Neural progenitor cell (in vitro differentiated cells): ENCODE results near the gene SP7. TPM values are rescaled to one million over a fixed set of nuclear protein-coding genes. Genes with fewer than 3 reads are reported as not detected.

Source experiments
- DNase-seq: peaks from one replicate; pipeline ENCODE4 v3.0.0-alpha.2; 2016; ENCODE audit warnings: low spot score
- H2AFZ ChIP-seq: fragments of 200-600 bp; sonication (generic); replicated peaks from 2 replicates; pipeline ENCODE4 v1.6.1; 2016; ENCODE audit warnings: antibody characterized with exemption
- H3F3A ChIP-seq: fragments of 200-600 bp; sonication (generic); 2 replicates; pipeline ENCODE4 v1.6.1; 2016; ENCODE audit warnings: antibody characterized with exemption, low read depth
- H3K27ac ChIP-seq: fragments of 200-600 bp; sonication (generic); 2 replicates; pipeline ENCODE4 v1.5.1; 2016; ENCODE audit warnings: mild to moderate bottlenecking
- H3K27me3 ChIP-seq: fragments of 200-600 bp; sonication (generic); 2 replicates; pipeline ENCODE4 v1.6.1; 2016; ENCODE audit warnings: mild to moderate bottlenecking, moderate library complexity
- H3K36me3 ChIP-seq: fragments of 200-600 bp; sonication (generic); 2 replicates; pipeline ENCODE4 v1.5.1; 2016
- H3K4me1 ChIP-seq: fragments of 200-600 bp; sonication (generic); 2 replicates; pipeline ENCODE4 v1.6.1; 2016; ENCODE audit warnings: mixed run types
- H3K4me2 ChIP-seq: fragments of 200-600 bp; sonication (generic); 2 replicates; pipeline ENCODE4 v1.6.1; 2016
- H3K4me3 ChIP-seq: fragments of 200-600 bp; sonication (generic); 2 replicates; pipeline ENCODE4 v1.5.1; 2016
- H3K79me2 ChIP-seq: fragments of 200-600 bp; sonication (generic); 2 replicates; pipeline ENCODE4 v1.6.1; 2016; ENCODE audit warnings: low read depth
- H3K9ac ChIP-seq: fragments of 200-600 bp; sonication (generic); 2 replicates; pipeline ENCODE4 v1.6.1; 2016
- H3K9me3 ChIP-seq: fragments of 200-600 bp; sonication (generic); 2 replicates; pipeline ENCODE4 v1.5.1; 2016; ENCODE audit warnings: low read depth
- H4K20me1 ChIP-seq: fragments of 200-600 bp; sonication (generic); 2 replicates; pipeline ENCODE4 v1.6.1; 2016; ENCODE audit warnings: low read depth
- H3K27ac Mint-ChIP-seq: 3 replicates; pipeline ENCODE4 v1.8.0; 2021; ENCODE audit warnings: mixed read lengths
- H3K27me3 Mint-ChIP-seq: 2 replicates; pipeline ENCODE4 v1.8.0; 2022; ENCODE audit warnings: low read depth, mild to moderate bottlenecking, inconsistent platforms, moderate library complexity, mixed read lengths; ENCODE audit not compliant: insufficient read depth
- H3K36me3 Mint-ChIP-seq: 3 replicates; pipeline ENCODE4 v1.8.0; 2021; ENCODE audit warnings: mixed read lengths
- H3K4me1 Mint-ChIP-seq: 3 replicates; pipeline ENCODE4 v1.8.0; 2021; ENCODE audit warnings: mixed read lengths
- H3K4me3 Mint-ChIP-seq: 3 replicates; pipeline ENCODE4 v1.8.0; 2021; ENCODE audit warnings: mild to moderate bottlenecking, moderate library complexity, mixed read lengths
- H3K9me3 Mint-ChIP-seq: 3 replicates; pipeline ENCODE4 v1.8.0; 2020; ENCODE audit warnings: mixed read lengths
- EZH2 ChIP-seq: fragments of 200-600 bp; sonication (generic); IDR thresholded peaks from 2 replicates; pipeline ENCODE4 v1.6.1; 2017; ENCODE audit warnings: antibody characterized with exemption, mild to moderate bottlenecking, moderate library complexity
- EZH2phosphoT487 ChIP-seq: fragments of 200-600 bp; sonication (generic); IDR thresholded peaks from 2 replicates; pipeline ENCODE4 v1.6.1; 2017; ENCODE audit warnings: antibody characterized with exemption
- total RNA-seq: library from RNA; depleted of rRNA; stranded (reverse); fragments of >200 nt; gene quantifications from 2 replicates; pipeline ENCODE4 v1.2.3, GENCODE V29; 2015; ENCODE audit warnings: low replicate concordance
- TF ChIP-seq, protein P1 (sequence below): fragments of 200-600 bp; sonication (generic); IDR thresholded peaks from 2 replicates; pipeline ENCODE4 v1.5.1; 2017; ENCODE audit warnings: antibody characterized with exemption, mild to moderate bottlenecking

The SP7 gene
- total RNA-seq, 1 donor from 2014 or later: 0.90 TPM

DNA sequence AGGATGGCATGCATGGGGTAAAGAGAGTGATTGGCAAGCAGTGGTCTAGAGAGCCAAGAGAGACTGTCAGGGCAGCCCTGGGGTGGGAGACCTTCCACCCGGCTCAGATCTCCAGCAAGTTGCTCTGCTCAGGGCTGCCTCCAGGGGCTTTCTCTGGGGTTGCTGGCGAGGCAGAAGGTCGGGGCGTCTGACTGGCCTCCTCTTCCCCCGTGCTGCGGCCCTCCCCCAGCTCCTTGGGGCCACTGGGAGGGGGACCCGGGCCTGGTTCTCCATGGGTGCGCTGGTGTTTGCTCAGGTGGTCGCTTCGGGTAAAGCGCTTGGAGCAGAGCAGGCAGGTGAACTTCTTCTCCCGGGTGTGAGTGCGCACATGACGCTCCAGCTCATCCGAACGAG is 8.1 kb downstream of the SP7 start:
- no peak overlapping the region for H3K4me3 ChIP-seq
- H3K36me3 ChIP-seq: no peaks in the 10 kb centered on the region
- peaks cover 43% of the 10 kb centered on the region for H3F3A ChIP-seq
- peak overlapping the region; percentile 60 for H2AFZ ChIP-seq
- Mint-ChIP-seq H3K4me1 (peaks cover 38% of the 10 kb centered on the region), H3K36me3 (no peaks in the 10 kb centered on the region), H3K27me3 (peaks cover 6% of the 10 kb centered on the region), H3K9me3 (no peaks in the 10 kb centered on the region), H3K27ac (no peak overlapping the region), H3K4me3 (no peak overlapping the region)
- H4K20me1 ChIP-seq: no peaks in the 10 kb centered on the region
- H3K9ac ChIP-seq: no peak overlapping the region
- no peak for TF ChIP-seq EZH2
- TF ChIP-seq EZH2phosphoT487: no peak
- TF ChIP-seq, protein P1, sequence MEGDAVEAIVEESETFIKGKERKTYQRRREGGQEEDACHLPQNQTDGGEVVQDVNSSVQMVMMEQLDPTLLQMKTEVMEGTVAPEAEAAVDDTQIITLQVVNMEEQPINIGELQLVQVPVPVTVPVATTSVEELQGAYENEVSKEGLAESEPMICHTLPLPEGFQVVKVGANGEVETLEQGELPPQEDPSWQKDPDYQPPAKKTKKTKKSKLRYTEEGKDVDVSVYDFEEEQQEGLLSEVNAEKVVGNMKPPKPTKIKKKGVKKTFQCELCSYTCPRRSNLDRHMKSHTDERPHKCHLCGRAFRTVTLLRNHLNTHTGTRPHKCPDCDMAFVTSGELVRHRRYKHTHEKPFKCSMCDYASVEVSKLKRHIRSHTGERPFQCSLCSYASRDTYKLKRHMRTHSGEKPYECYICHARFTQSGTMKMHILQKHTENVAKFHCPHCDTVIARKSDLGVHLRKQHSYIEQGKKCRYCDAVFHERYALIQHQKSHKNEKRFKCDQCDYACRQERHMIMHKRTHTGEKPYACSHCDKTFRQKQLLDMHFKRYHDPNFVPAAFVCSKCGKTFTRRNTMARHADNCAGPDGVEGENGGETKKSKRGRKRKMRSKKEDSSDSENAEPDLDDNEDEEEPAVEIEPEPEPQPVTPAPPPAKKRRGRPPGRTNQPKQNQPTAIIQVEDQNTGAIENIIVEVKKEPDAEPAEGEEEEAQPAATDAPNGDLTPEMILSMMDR: peak; percentile 20
- H3K27ac ChIP-seq: no peak overlapping the region
- no peaks in the 10 kb centered on the region for H3K79me2 ChIP-seq
- H3K4me1 ChIP-seq: peaks cover 27% of the 10 kb centered on the region
- H3K27me3 ChIP-seq: peaks cover 41% of the 10 kb centered on the region
- H3K9me3 ChIP-seq: no peaks in the 10 kb centered on the region
- no peak overlapping the region for H3K4me2 ChIP-seq
- peak; percentile 39 for DNase-seq

DNA sequence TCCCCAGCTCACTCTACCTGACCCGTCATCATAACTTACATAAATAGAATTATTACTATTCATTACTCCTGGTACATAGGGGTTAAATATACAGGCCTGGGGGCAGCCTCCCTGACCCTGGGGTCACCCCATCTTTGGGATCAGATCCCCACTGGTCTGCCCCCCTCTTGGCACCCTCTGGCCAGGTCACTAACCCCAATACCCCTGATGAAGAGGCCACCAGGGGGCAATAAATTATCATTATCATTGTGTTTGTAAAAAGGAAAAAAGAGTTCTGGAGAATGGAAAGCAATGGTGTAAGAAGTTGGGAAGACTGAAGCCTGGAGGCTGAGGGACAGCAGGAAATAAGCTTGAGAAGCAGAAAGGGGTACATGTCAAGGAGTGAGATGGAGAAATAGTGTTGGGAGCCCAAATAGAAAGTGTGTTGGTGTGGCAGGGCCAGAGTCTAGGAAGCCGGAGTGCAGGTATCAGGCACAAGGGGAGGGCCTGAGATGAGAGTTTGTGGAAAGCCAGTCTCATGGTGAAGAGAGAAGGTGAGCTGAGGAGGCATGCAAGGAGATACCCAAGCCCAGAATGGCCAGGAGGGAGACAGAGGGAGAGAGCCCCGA is 8.6 kb downstream of the SP7 start:
- peaks cover 40% of the 10 kb centered on the region for H3K4me1 Mint-ChIP-seq
- peak overlapping the region; percentile 15 for H3K4me2 ChIP-seq
- no peaks in the 10 kb centered on the region for H4K20me1 ChIP-seq
- no peak overlapping the region for H3K9ac ChIP-seq
- peak overlapping the region; percentile 60 for H2AFZ ChIP-seq
- H3K27ac ChIP-seq: no peak overlapping the region
- peaks cover 27% of the 10 kb centered on the region for H3K4me1 ChIP-seq
- H3K36me3 Mint-ChIP-seq: no peaks in the 10 kb centered on the region
- peak overlapping the region; percentile 85 for H3K4me3 Mint-ChIP-seq
- TF ChIP-seq, protein P1: peak; percentile 30
- no peak for TF ChIP-seq EZH2phosphoT487
- no peaks in the 10 kb centered on the region for H3K9me3 Mint-ChIP-seq
- peaks cover 6% of the 10 kb centered on the region for H3K27me3 Mint-ChIP-seq
- peak overlapping the region; percentile 45 for H3K27ac Mint-ChIP-seq
- DNase-seq: no peak
- H3K4me3 ChIP-seq: no peak overlapping the region
- H3K27me3 ChIP-seq: peaks cover 46% of the 10 kb centered on the region
- no peaks in the 10 kb centered on the region for H3K79me2 ChIP-seq
- no peaks in the 10 kb centered on the region for H3K36me3 ChIP-seq
- H3F3A ChIP-seq: peaks cover 43% of the 10 kb centered on the region
- H3K9me3 ChIP-seq: no peaks in the 10 kb centered on the region

DNA sequence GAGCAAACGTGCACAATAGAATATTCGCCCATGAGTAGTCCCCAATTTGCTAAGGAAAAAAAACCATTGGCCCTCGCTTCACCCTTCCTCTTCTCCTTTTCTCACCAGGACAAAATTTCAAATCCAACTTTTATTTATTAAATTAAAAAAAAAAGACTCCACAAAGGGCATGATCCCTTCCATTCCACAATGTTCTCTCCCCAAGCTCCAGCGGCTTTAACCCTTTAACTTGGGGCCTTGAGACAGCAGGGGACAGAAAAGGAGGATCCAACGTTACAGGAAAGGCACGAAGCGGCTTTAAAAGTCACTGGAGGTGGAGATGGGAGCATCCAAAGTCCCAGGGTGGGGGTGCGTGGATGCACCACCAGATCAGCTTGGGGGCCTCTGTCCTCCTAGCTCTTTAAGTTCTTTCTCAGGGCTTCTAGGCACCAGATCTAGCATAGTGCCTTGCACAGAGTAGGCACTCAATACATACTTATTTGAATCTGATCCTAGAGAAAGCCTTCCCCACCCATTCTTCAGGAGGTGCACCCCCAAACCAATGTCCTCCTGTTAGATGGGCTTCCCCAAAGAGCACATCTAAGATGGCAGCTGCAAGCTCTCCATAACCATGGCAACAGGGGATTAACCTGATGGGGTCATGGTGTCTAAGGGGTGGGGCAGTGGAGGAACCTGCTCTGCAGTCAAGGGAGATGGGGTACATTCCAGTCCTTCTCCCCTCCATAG is 9.5 kb downstream of the SP7 start:
- no peaks in the 10 kb centered on the region for H3K9me3 ChIP-seq
- no peaks in the 10 kb centered on the region for H3K79me2 ChIP-seq
- H3K36me3 ChIP-seq: no peaks in the 10 kb centered on the region
- Mint-ChIP-seq H3K27me3 (peaks cover 6% of the 10 kb centered on the region), H3K4me3 (peak overlapping the region; percentile 85), H3K9me3 (no peaks in the 10 kb centered on the region), H3K36me3 (no peaks in the 10 kb centered on the region), H3K4me1 (peaks cover 42% of the 10 kb centered on the region), H3K27ac (peak overlapping the region; percentile 50)
- TF ChIP-seq EZH2 (no peak), EZH2phosphoT487 (no peak)
- TF ChIP-seq, protein P1: no peak
- H3K4me2 ChIP-seq: peak overlapping the region; percentile 90
- H4K20me1 ChIP-seq: no peaks in the 10 kb centered on the region
- DNase-seq: peak; percentile 49
- no peak overlapping the region for H3K27ac ChIP-seq
- H3K27me3 ChIP-seq: peaks cover 48% of the 10 kb centered on the region
- H3K4me3 ChIP-seq: no peak overlapping the region
- peaks cover 30% of the 10 kb centered on the region for H3K4me1 ChIP-seq
- peaks cover 48% of the 10 kb centered on the region for H3F3A ChIP-seq
- no peak overlapping the region for H3K9ac ChIP-seq
- no peak overlapping the region for H2AFZ ChIP-seq
